Upper lobe of right lung (tissue), 1 donor: ENCODE data around the gene HOXC10. TPM values are rescaled to one million over a fixed set of nuclear protein-coding genes. Genes with fewer than 3 reads are reported as not detected.

Experiments
- ATAC-seq: fragments of 200-7000 bp; cut with Tn5 transposase; one replicate; pipeline ENCODE4 v1.9.1; 2020; ENCODE audit warnings: mild to moderate bottlenecking, moderate library complexity
- DNase-seq: peaks from one replicate; pipeline ENCODE4 v3.0.0-alpha.2; 2020
- H3K27ac ChIP-seq: fragments of 200-600 bp; one replicate; pipeline ENCODE4 v1.8.0; 2022
- H3K27me3 ChIP-seq: fragments of 200-600 bp; one replicate; pipeline ENCODE4 v1.8.0; 2022; ENCODE audit warnings: mild to moderate bottlenecking
- H3K36me3 ChIP-seq: fragments of 200-600 bp; one replicate; pipeline ENCODE4 v1.8.0; 2022
- H3K4me1 ChIP-seq: fragments of 200-600 bp; one replicate; pipeline ENCODE4 v1.8.0; 2022
- H3K4me3 ChIP-seq: fragments of 200-600 bp; one replicate; pipeline ENCODE4 v1.8.0; 2022; ENCODE audit warnings: mild to moderate bottlenecking
- H3K9me3 ChIP-seq: fragments of 200-600 bp; one replicate; pipeline ENCODE4 v1.8.0; 2022
- CTCF ChIP-seq: fragments of 200-600 bp; IDR thresholded peaks from one replicate; pipeline ENCODE4 v1.8.0; 2022; ENCODE audit warnings: antibody characterized with exemption
- intact Hi-C: fragments of 100-400 bp; cut with DNase I; formaldehyde crosslinking; loops from one replicate; pipeline ENCODE4 v1.11.0; 2022
- total RNA-seq: library from RNA; stranded (reverse); fragmentation: NEBNext Ultra II Directional; extraction: Animal tissue kit (Norgen Biotek cat#: 25700); gene quantifications from one replicate; pipeline ENCODE4 v1.2.1, GENCODE V29; 2021
- donor health status: DM: no; HTN: yes; CAD: no; lungs with severe emphysema.

HOXC10 gene
- total RNA-seq, 1 donor from 2014 or later = not detected

GRCh38 chr12:54011665-54012532, 27.0 kb downstream of the HOXC10 start:
- Histone ChIP-seq H3K4me3 (no peak overlapping the region), H3K27me3 (peaks cover 93% of the 10 kb centered on the region), H3K4me1 (peaks cover 6% of the 10 kb centered on the region), H3K27ac (no peak overlapping the region), H3K36me3 (no peaks in the 10 kb centered on the region), H3K9me3 (no peaks in the 10 kb centered on the region)
- no peak for TF ChIP-seq CTCF
- DNase-seq = no peak
- intact Hi-C loops = no loop called here
- ATAC-seq = no peak

DNA sequence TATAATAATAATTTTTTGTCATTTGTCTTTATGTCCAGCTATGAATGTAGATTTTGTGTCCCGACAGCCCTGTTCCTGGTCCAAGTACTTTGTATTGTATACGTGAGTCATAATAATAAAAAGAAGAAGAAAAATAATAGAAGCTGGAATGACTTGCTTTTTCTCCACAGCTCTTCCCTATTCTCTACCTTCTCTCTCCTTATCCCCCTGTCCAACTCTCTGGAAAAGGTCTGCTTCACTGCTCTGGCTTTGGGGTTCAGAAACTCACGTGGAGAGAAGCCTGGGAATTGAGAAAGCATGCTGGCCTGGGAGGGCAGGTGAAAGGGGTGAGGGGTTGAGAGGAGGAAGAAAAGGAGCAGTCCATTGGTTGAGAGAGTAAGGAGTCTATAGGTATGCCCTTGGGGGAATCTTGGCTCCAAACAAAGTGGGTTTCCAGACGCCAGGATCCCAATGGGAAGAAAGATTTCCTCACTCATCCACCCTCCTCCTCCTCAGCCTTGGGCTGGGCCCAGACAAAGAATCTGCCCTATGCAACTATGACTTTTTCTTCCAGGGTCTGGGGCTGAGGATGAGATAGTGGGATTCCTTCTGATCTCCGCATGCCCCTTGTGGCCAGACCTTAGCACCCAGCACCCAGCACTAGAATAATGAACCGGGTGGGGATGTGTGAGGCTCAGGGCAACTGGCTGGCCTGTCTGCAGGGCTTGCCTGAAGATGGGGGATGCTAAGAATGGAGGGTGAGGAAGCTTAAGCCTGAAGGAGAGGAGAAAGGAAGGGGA, 27.9 kb downstream of the HOXC10 start:
- intact Hi-C loops = no loop called here
- no peaks in the 10 kb centered on the region for H3K36me3 ChIP-seq

GRCh38 chr12:54014377-54015017, 29.6 kb downstream of the HOXC10 start:
- Histone ChIP-seq H3K4me3 (no peak overlapping the region), H3K27me3 (peaks cover 95% of the 10 kb centered on the region), H3K27ac (no peak overlapping the region), H3K36me3 (no peaks in the 10 kb centered on the region), H3K4me1 (peaks cover 6% of the 10 kb centered on the region), H3K9me3 (no peaks in the 10 kb centered on the region)
- no peak for TF ChIP-seq CTCF
- ATAC-seq (no peak), DNase-seq (no peak)
- intact Hi-C loops = no loop called here

More for the DNA sequence above, 27.9 kb downstream of the HOXC10 start:
- Histone ChIP-seq H3K4me1 (peaks cover 6% of the 10 kb centered on the region), H3K27me3 (peaks cover 93% of the 10 kb centered on the region), H3K9me3 (no peaks in the 10 kb centered on the region), H3K27ac (no peak overlapping the region), H3K4me3 (no peak overlapping the region)
- ATAC-seq (no peak), DNase-seq (no peak)
- TF ChIP-seq CTCF = no peak

DNA sequence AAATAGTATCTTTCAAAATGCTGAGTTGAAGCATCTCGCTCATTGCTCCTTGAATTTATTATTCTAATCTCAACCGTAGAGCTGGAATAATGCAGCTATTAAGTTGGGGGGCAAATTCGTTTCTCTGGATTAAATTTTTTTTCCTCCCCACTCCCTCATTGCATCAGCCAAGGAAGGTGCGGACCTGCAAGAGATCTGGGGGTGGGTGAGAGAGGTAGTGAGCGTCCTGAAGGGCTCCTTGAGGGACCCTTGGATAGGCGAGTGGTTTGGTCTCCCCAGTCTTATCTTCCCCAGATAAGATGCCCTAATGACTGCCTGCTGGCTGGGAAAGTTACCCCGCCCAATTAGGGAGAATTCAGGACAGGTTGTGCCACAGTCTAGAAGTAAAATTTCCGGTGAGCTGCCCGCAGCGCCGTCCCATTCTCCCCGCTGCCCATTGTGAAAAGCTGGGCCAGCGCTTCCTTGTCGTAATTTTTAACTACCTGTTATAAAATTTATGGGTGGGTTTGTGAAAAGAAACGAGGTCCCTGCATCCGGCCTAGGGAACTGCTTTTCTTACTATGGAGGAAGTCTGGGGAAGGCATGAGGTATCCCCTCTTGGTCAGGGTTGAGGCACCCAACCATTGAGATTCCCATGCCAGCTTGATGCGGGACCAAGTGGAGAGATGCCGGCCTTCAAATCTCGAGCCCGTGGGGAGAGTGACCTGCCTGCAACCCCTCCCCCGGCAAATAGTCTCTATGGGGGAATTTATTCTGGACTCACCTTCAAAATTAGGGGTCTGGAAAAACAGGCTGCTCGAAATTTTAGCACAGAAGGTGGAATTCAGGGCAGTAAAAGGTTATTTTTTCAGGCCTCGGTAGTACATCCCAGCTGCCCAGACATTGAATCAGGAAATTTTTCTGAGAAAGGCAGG, 30.3 kb downstream of the HOXC10 start:
- no peak for ATAC-seq
- Histone ChIP-seq H3K27me3 (peaks cover 95% of the 10 kb centered on the region), H3K9me3 (no peaks in the 10 kb centered on the region), H3K36me3 (no peaks in the 10 kb centered on the region), H3K4me1 (peaks cover 5% of the 10 kb centered on the region), H3K27ac (no peak overlapping the region), H3K4me3 (no peak overlapping the region)
- intact Hi-C loops = no loop called here
- no peak for DNase-seq
- TF ChIP-seq CTCF = no peak

- intact Hi-C loops = no loop called here
- Histone ChIP-seq H3K27me3 (peaks cover 95% of the 10 kb centered on the region), H3K4me1 (peaks cover 5% of the 10 kb centered on the region), H3K27ac (no peak overlapping the region), H3K9me3 (no peaks in the 10 kb centered on the region), H3K36me3 (no peaks in the 10 kb centered on the region), H3K4me3 (no peak overlapping the region)
- no peak for DNase-seq
- no peak for TF ChIP-seq CTCF
- no peak for ATAC-seq
These were observed 31.1 kb downstream of the HOXC10 start for GRCh38 chr12:54016051-54016450.
